Peyer's patch (tissue), 4 donors: Measurements from ENCODE around the gene PCBP1.

Source experiments
- CTCF ChIP-seq, 6 experiments: fragments of 450-650 bp in 4 of 6; fragments of 200-600 bp in 2 of 6; sonication (generic) in 1 of 6; IDR thresholded peaks; one replicate each; pipeline ENCODE4 v1.5.1; 2017 to 2019; ENCODE audit warnings: antibody characterized with exemption in 6 of 6, mild to moderate bottlenecking in 3 of 6, moderate library complexity in 1 of 6
- POLR2A ChIP-seq, 2 donors: fragments of 450-650 bp; IDR thresholded peaks; one replicate each; pipeline ENCODE4 v1.5.1; 2017; ENCODE audit warnings: antibody characterized with exemption in 2 of 2, mild to moderate bottlenecking in 2 of 2, moderate library complexity in 2 of 2

- TF ChIP-seq POLR2A (IDR thresholded peaks at IDR 0.05): no peak
- no peak for TF ChIP-seq CTCF (IDR thresholded peaks at IDR 0.05)
Measured at GRCh38 chr2:70046534-70046933, 40.7 kb upstream of the PCBP1 start.
